T follicular helper cell (primary cell): ENCODE data around the gene SEC14L3.
"Not testable (repeated sequence)": the region's sequence is repeated elsewhere in the genome, so short reads cannot be mapped to it uniquely, and the experiment has no call there.

ENCODE experiments used
- DNase-seq: peaks from one replicate; pipeline ENCODE4 v3.0.0-alpha.2; 2020; ENCODE audit warnings: low read depth

SEC14L3 gene

DNA sequence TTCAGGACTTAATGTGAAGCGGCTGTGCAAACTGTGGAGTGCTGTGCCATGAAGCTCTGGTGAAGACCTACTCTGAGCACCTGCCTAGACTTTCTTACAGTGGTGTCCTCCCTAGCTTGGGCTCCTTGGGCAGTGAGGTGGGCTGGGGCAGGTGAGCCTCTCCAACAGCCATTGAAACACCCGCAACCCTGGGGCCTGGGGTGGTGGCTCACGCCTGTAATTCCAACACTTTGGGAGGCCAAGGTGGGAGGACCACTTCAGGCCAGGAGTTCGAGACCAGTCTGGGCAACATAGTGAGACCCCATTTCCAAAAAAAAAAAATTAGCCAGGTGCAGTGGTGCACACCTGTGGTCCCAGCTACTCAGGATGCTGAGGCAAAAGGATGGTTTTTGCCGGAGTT, 14.3 kb upstream of the SEC14L3 start:
- DNase-seq = no peak

DNA sequence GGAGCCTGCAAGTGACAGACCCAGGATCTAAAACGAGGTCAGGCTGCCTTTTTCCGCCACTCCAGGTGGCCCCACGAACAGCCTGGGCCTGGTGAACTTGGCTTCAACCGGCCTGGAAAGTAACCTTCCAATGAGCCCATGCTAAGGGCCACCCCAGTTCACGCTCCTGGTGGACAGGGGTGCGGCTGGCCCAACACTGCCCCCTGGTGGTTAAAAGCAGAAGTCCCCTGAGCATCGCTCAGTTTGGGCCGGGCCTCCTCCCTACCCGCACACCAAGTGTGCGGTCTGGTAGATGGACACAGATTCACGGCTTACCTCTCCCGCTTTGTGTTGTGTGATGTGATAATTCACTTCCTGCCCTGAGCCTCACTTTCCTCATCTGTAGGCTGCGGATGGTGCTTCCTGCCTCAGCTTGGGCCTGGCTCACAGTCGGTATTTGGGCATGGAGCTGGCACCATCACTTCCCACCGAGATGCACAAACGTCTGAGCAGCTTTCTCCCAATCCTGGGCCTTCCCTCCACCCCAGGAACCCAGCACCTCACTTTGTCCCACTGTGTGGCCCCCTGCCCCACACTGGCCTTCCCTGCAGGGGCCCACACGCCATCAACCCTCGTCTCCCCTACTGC, 13.7 kb upstream of the SEC14L3 start:
- peak; percentile 66 for DNase-seq

DNA sequence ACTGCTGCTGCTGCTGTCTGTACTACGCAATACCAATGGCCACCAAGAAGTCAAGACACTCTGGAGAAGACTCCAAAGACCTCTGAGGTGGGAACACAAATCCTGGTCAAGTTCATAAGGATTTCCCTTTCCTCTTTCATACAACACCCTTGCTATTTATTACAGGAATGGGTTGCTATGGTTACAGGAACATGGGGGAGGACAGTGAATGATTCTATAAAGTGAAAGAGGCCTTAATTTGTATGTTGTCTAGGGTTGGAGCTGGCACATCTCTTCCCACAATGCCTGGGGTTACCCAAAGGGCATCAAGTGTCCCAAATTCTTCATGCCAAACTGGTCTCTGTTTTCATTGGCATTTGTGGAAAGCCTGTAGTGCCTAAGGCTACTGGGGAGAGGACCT, 11.4 kb upstream of the SEC14L3 start:
- no peak for DNase-seq

DNA sequence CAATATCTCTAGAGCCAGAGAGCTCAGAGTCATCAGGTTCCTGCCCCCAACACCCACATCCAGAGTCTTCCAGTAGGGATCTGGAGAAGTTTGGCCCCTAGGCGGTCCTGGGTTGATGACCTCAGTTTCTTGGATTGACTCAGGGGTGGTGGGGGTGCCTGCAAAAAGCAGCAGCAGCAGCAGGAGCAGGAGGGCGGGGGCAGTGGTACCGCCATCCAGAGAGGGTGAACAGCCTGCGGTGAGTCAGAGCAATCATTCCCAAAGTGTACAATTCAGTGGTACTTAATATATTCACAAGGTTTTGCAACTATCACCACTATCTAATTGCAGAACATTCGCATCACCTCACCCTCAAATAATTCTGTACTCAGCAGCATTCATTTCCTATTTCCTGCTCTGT, 9.9 kb upstream of the SEC14L3 start:
- DNase-seq = no peak

DNA sequence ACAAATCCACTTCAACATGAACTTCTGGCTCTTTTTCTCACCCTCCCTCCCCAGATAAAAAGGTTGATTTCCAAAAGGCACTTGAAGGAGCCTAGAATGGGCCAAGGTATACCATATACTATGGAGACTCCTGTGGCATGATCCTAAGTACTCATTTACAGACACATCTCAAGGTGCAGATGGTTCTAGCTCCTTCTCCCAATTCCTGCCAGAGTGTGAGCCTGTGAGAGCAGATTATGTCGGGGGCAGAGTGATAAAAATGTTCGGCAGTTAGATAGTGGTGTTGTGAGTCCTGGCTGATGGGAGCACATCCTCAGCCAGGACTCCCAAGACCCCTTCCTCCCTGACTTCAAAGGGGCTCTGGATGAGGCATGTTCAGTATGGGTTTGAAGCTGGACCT, 8.2 kb upstream of the SEC14L3 start:
- DNase-seq = no peak

DNA sequence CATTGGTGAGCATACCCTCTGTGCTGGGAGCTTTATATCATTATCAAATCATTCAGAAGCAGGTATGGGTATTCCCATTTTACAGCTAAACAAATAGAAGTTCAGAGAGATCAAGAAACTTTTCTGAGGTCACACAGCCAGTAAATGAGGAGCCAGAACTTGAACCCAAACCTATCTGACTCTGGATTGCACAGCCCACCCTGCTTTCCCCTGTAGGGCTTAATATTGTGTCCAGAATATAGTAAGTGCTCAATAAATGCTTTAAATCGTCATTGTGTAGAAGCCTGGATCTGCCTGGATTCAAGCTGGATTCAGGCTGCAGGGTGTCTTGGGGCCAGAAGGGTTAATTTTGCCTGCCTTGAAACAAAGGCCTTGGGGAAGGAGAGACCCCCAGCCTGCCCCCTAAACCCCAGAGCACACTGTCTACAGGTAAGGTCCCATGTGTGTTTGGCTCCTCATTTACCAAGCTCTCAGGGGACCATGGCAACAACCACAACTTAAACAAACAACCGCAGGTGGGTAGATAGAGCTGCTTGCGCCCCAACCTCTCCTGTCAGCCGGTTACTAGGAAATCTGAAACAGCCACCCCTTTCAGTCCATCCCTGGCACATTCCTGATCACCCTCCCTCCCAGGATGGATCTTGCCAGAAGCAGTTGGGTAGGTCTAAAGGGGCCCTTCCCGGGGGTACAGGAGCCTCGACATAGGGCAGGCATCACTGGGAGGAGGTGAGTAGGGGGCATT, 3.0 kb upstream of the SEC14L3 start:
- peak; percentile 40 for DNase-seq

DNA sequence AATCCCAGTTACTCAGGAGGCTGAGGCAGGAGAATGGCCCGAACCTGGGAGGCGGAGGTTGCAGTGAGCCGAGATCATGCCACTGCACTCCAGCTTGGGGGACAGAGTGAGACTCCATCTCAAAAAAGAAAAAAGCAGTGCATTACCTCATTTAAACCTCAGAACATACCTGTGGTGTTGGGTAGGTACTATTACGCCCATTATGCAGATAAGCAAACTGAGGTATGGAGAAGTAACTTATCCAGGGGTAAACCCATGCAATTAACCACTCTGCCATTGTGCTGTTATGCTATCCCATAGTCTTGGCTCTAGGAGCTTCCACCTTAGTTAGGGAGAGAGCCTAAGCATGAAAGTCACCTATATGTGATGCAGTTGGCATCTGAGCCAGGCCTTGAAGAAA, 2.3 kb upstream of the SEC14L3 start:
- DNase-seq = no peak

DNA sequence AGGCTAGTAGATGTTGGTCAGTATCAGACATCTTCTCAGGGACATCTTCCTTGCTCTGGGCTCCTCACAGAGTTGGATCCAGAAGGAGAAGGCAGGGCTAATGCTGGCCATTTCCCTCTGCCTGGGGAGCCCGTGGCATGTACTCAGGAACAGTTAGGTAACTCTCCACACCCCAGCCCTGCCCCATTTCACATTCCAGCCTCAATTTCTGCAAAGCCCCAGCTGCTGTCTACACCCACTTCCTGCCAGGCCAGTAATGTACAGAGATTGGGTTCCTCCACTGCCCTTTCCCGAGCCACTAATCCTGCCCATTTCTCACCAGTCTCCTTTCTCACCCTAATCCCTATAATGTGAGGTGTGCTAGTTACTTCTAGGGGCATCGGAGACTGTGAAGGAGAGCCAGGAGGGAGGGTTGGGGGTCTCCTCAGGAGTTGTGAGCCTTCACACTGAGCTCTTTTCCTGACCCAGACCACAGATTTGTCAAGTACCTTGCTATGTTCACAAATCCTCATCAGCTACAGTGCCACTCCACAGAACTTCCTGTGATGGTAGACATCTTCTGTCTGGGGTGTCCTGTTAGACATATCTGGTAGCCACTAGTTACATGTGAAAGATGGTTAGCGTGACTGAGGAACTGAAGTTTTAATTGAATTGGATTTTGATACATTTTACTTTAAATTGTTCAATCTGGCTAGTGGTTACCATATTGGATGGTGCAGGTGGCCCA, 1.3 kb upstream of the SEC14L3 start:
- DNase-seq = no peak

DNA sequence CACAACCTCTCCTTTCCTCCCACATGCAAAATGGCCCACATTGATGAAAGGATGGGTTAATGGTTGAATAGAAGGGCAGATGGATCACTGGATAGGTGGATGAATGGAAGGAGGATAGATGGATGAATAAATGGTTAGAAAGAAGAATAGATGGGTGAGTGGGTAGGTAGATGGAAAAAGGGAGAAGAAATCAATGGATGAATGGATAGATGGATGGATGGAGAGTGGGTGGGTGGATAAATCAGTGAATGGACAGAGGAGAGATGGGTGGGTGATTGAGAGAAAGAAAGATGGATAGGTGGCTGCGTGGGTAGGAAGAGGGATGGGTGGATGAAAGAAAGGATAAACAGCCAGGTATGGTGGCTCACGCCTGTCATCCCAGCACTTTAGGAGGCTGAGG, 1.2 kb downstream of the SEC14L3 start:
- DNase-seq = no peak

DNA sequence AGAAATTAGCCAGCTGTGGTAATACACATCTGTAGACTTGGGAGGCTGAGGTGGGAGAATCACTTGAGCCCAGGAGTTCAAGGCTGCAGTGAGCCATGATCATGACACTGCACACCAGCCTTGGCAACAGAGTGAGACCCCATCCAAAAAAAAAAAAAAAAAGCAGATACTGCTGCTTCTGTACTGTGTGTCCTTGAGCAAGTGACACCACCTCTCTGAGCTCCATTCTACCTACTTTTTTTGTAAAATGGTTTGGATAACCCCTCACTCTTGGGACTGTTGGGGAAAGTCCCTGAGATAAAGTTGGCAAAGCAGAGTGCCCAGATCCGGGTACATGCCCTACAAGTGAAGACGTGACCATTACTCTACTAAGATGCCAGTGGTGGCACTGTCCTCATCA, 2.7 kb downstream of the SEC14L3 start:
- no peak for DNase-seq

DNA sequence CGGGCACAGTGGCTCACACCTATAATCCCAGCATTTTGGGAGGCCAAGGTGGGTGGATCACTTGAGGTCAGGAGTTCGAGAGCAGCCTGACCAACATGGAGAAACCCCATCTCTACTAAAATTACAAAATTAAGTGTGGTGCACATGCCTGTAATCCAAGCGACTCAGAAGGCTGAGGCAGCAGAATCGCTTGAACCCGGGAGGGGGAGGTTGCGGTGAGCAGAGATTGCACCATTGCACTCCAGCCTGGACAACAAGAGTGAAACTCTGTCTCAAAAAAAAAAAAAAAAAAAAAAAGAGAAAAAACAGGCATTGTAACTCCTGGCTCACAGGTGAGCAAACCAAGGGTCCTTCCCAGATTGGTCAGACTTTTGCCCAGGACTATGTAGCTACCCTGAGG, 11.3 kb downstream of the SEC14L3 start:
- DNase-seq = not testable (repeated sequence)

DNA sequence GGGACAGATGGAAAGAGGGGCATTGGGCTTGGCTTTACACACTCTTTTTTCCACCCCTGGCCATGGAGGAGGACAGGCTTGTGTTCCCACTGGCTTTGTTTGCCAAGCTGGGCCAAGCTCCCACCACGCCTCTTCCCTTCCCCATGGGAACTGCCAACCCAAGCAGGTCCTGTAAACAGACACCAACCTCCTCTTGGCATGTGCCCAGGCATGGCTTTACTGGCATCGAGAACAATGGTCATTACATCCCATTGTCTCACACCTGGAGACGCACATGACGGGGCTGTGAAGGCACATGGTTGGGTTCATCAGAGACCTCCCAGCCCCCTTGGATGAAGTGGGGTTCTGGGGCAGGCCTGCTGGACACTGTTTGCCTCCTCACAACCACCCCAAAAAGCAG, 11.7 kb downstream of the SEC14L3 start:
- no peak for DNase-seq

DNA sequence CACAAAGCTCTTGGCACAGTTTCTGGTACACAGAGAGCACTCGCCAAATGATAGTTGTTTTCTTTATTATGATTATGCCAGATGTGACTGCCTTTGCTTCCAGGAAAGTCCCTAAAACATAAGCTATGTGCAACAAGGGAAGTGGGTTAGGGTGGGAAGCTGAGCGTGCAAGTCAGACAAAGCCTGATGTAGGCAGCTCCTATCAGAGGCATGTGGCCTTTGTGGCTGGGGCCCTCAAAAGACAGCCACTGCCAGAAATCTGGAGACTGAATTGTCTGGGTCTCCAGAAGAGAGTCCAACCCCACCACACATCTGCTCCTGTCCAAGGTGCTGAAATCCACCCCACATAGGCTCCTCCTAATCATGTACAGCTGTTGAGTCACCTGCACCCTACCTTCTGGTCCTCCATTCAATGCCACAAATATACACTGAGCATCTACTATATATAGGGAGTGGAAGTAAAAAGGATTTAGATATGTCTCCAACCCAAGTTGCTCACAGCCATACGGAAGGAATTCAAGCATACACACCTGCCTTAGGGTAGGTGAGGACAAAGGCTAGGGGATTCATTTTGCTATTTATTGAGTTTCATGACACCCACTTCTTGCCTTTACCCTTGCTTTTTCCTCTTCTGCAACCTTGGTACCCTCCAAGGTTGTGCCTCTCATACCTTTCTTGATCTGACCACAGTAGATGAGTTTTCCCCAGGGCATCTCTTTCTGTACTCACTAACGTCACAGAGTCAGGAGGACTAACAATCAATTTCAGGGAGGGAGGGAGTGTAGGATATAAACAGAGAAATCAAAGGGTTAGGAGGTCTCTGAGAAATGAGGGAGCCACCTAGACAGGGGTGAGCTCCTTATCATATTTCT, 12.4 kb downstream of the SEC14L3 start:
- DNase-seq = no peak

DNA sequence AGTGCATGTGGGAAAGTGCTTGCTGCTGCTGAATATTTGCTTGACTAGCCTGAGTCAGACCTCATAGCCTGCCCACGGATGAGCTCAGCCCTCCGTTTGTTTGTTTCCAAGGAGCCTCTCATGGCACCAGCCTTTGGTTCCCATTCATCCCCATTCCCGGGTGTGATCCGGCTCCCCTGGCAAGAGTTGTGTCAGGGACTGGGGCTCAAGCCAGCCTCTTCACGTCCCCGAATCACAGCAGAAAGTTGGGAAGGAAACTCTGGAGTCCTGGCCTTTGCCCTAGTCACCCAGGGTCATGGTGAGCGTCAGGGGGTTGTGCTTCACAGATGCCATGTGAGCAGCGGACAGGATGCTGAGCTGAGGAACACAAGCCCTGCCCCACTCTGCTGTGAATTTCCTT, 13.8 kb downstream of the SEC14L3 start:
- no peak for DNase-seq

DNA sequence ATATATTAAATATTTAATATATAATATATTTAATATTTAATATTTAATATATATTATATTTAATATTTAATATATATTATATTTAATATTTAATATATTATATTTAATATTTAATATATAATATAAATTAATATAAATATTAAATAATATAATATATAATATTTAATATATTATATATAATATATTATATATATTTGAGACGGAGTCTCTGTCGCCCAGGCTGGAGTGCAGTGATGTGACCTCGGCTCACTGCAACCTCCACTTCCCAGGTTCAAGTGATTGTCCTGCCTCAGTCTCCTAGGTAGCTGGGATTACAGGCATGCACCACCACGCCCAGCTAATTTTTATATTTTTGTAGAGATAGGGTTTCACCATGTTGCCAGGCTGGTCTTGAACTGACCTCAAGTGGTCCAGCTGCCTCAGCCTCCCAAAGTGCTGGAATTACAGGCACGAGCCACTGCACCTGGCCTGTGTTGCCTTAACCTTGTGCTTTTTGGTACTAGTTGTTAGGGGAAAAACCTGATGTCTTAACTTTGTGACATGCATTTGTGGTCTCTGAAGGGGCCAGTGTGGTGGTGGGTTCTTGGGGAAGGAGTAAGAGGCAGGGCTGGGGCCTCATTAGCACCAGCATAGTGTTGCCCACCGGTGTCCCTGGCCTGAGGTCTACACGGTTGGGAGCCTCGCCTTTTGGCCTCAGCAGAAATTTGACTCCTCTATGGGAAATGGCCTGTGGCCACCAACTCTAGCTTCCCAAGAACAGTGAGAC, 16.6 kb downstream of the SEC14L3 start:
- no peak for DNase-seq

DNA sequence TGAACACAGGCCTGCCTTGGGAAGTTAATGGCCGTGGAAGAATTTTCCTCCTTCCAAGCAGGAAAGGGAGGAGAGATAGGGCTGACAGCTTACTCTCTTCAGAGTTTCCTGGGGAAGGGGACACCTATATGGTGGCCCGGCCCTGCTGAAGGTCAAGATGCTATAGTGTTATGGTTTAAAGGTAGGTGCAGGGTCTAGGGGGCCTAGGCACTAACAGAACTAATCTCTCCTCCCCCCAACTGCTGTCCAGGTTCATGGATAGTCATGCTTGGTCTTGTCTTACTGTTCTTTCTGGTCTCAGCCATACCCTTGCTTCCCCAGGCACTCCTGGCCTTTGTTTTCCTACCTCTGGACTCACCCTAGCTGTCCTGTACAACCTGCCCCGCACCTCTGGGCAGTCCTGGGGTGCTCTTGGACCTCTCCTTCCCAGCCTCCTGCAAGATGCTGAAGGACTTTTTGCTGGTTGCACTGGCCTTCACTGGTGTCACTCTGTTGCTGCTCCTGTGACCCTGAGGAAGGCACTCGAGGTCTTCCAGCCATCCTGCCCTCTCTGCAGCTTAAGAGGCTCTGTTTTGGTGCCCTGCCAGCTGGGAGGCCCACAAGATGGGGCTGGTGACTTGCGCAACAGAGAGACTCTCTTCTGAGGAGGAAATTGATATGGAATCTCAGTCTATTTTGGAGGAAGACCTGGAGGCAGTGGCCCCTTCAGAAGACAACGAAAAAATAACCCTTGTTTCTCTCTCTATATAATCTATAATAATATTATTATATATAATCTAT, 17.9 kb downstream of the SEC14L3 start:
- DNase-seq = no peak

DNA sequence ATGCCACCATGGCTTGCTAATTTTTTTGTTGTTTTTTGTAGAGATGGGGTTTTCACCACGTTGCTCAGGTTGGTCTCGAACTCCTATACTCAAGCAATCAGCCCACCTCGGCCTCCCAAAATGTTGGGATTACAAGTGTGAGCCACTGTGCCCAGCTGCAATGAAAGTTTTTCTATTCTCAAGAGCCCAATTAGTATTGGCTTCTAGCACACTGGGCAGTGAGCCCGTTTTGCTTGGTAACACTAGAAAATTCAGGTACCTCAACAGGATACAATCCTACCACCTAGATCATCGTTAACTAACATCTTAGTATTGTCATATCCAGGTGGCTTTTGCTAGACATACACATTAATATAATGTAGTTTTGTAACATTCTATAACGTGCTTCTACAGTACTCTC, 19.0 kb downstream of the SEC14L3 start:
- DNase-seq = no peak

DNA sequence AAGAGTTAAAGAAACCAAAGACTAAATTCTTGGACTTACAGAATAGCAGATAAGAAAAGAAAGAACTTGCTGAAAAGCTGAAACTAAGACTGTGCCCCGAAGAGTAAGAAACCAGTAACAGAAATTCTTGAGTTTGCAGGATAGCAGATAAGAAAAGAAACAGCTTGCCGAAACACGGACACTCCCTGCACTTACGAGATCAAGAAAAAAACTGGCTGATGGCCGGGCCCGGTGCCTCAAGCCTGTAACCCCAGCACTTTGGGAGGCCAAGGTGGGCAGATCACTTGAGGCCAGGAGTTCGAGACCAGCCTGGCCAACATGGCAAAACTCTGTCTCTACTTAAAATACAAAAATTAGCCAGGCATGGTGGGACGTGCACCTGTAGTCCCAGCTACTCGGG, 20.3 kb downstream of the SEC14L3 start:
- DNase-seq = not testable (repeated sequence)

DNA sequence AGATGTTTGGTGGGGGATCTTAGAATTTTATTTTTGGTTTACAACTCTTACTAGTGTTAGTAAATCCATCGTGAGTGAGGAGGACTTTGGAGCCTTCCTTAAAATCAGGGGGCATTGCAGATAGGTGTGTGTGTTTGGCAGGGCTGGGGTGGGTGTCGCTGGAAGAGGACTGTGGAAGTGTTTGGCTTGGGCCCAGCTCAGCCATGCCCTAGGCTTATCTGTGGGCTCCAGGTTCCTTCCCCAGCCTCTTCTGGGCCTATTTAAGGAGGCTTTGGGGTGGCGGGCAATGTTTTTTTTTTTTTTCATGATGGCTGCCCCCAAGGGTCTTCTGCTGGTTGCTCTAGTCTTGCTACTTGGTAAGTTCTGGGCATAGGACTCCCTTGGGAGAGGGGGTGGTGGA, 24.2 kb downstream of the SEC14L3 start:
- DNase-seq = no peak

DNA sequence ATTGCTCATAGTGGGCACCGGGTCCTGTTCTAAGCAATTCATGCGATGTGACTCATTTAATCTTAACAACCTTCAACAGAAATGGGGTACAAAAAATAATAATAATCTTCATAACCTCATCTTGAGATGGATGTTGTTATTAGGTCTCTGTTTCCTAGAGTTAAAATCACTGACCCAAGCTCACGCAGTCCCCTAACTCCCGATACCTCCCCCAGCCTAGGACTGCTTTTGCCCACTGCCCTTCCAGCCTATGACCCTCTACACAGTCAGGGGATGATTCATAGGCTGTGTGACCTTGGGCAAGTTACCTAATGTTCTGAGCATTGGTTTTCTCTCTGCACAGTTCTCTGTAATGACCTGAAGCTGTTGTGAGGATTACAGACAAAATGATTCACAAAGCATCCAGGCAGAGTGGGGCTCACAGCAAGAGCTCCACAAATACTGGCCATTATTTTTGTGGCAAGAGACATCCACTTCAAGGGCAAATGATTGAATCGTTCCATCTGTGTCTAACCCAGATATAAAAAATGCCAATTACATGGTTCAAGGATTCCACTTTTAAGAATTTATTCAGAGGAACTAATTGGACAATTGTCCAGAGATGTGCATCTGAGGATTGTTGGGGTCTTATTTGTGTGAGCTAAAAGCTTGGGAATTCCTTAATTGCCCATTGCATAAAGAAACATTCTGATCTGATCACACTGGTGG, 26.2 kb downstream of the SEC14L3 start:
- DNase-seq = no peak
